Measurements from ENCODE around the gene SMYD1.

Gene SMYD1

GRCh38 chr2:88090446-88091283 is 23.0 kb downstream of the SMYD1 start:
- no peak for DNase-seq

- DNase-seq: peak; percentile 67
Measured at GRCh38 chr2:88091943-88092342, 24.3 kb downstream of the SMYD1 start.

- no peak for DNase-seq
Measured at GRCh38 chr2:88092773-88093172, 25.1 kb downstream of the SMYD1 start.

- DNase-seq: no peak
Measured at GRCh38 chr2:88095022-88095421, 27.4 kb downstream of the SMYD1 start.

- DNase-seq: no peak
Measured at GRCh38 chr2:88096708-88097107, 29.1 kb downstream of the SMYD1 start.

GRCh38 chr2:88097192-88097591 is 29.6 kb downstream of the SMYD1 start:
- DNase-seq: no peak

GRCh38 chr2:88097891-88098557 is 30.4 kb downstream of the SMYD1 start:
- DNase-seq: no peak

GRCh38 chr2:88098558-88098900 is 30.9 kb downstream of the SMYD1 start:
- no peak for DNase-seq

- peak; percentile 22 for DNase-seq
Measured at GRCh38 chr2:88099798-88100488, 32.3 kb downstream of the SMYD1 start.

GRCh38 chr2:88100489-88100858 is 32.8 kb downstream of the SMYD1 start:
- no peak for DNase-seq

- no peak for DNase-seq
Measured at GRCh38 chr2:88108796-88109195, 41.2 kb downstream of the SMYD1 start.

- no peak for DNase-seq
Measured at GRCh38 chr2:88110830-88111229, 43.2 kb downstream of the SMYD1 start.

- no peak for DNase-seq
Measured at GRCh38 chr2:88113069-88113468, 45.4 kb downstream of the SMYD1 start.

- no peak for DNase-seq
Measured at GRCh38 chr2:88114889-88115288, 47.3 kb downstream of the SMYD1 start.

GRCh38 chr2:88115825-88116518 is 48.3 kb downstream of the SMYD1 start:
- DNase-seq: no peak

- DNase-seq: no peak
Measured at GRCh38 chr2:88116669-88117432, 49.2 kb downstream of the SMYD1 start.

GRCh38 chr2:88117973-88118372 is 50.3 kb downstream of the SMYD1 start:
- no peak for DNase-seq

GRCh38 chr2:88121678-88122077 is 54.1 kb downstream of the SMYD1 start:
- DNase-seq: no peak

- DNase-seq: no peak
Measured at GRCh38 chr2:88122141-88122884, 54.7 kb downstream of the SMYD1 start.

- no peak for DNase-seq
Measured at GRCh38 chr2:88123164-88123974, 55.7 kb downstream of the SMYD1 start.
